Smooth muscle cell of the brain vasculature (primary cell): ENCODE measurements around the gene GDPD1.
"Not testable (repeated sequence)": the region's sequence is repeated elsewhere in the genome, so short reads cannot be mapped to it uniquely, and the experiment has no call there.

Experiments
- DNase-seq: peaks from one replicate; pipeline ENCODE4 v3.0.0-alpha.2; 2012; ENCODE audit warnings: low read depth, low spot score

The GDPD1 gene

GRCh38 chr17:59220328-59221158, at the start of gene GDPD1:
TSS of gene GDPD1 (plus strand) at chr17:59220511. CDS start at chr17:59220610, 99 bp downstream.
- peak; percentile 79 for DNase-seq

GRCh38 chr17:59172436-59173004, 47.8 kb upstream of the GDPD1 start:
- DNase-seq = no peak

GRCh38 chr17:59174671-59175070, 45.6 kb upstream of the GDPD1 start:
- DNase-seq = no peak

GRCh38 chr17:59175076-59175475, 45.2 kb upstream of the GDPD1 start:
- no peak for DNase-seq

GRCh38 chr17:59178266-59178985, 41.9 kb upstream of the GDPD1 start:
- no peak for DNase-seq

- not testable (repeated sequence) for DNase-seq
Measured at GRCh38 chr17:59179601-59180000, 40.7 kb upstream of the GDPD1 start.

- DNase-seq = no peak
Measured at GRCh38 chr17:59180626-59181025, 39.7 kb upstream of the GDPD1 start.

GRCh38 chr17:59181481-59181880, 38.8 kb upstream of the GDPD1 start:
- no peak for DNase-seq

GRCh38 chr17:59185997-59186396, 34.3 kb upstream of the GDPD1 start:
- no peak for DNase-seq

- no peak for DNase-seq
Measured at GRCh38 chr17:59186850-59187249, 33.5 kb upstream of the GDPD1 start.

GRCh38 chr17:59190806-59191205, 29.5 kb upstream of the GDPD1 start:
- DNase-seq = no peak

GRCh38 chr17:59193336-59193862, 26.9 kb upstream of the GDPD1 start:
- no peak for DNase-seq

- DNase-seq = no peak
Measured at GRCh38 chr17:59199398-59199797, 20.9 kb upstream of the GDPD1 start.

GRCh38 chr17:59202320-59202719, 18.0 kb upstream of the GDPD1 start:
- no peak for DNase-seq

- no peak for DNase-seq
Measured at GRCh38 chr17:59219370-59219769, 941 bp upstream of the GDPD1 start.

- DNase-seq = no peak
Measured at GRCh38 chr17:59219992-59220327, 351 bp upstream of the GDPD1 start.

- no peak for DNase-seq
Measured at GRCh38 chr17:59221159-59221847, 992 bp downstream of the GDPD1 start.

GRCh38 chr17:59223813-59224212, 3.5 kb downstream of the GDPD1 start:
- no peak for DNase-seq

GRCh38 chr17:59228588-59228987, 8.3 kb downstream of the GDPD1 start:
- not testable (repeated sequence) for DNase-seq

GRCh38 chr17:59230764-59231163, 10.5 kb downstream of the GDPD1 start:
- DNase-seq = no peak

GRCh38 chr17:59234631-59235030, 14.3 kb downstream of the GDPD1 start:
- no peak for DNase-seq

- no peak for DNase-seq
Measured at GRCh38 chr17:59238906-59239305, 18.6 kb downstream of the GDPD1 start.
